T-helper 2 cell treated with Interferon-gamma antibody and Interleukin-4, amounts not matched to agents 100 ng/mL and 5 ng/mL, for 36 hours (primary cell): ENCODE results near the gene ETFDH. TPM values are rescaled to one million over a fixed set of nuclear protein-coding genes. Genes with fewer than 3 reads are reported as not detected.
"Not testable (repeated sequence)": the region's sequence is repeated elsewhere in the genome, so short reads cannot be mapped to it uniquely, and the experiment has no call there.

Experiments used
- intact Hi-C: fragments of 100-400 bp; cut with micrococcal nuclease; formaldehyde crosslinking; loops from one replicate; pipeline ENCODE4 v1.15.1; 2023
- total RNA-seq: library from RNA; stranded (reverse); gene quantifications from 2 replicates; pipeline ENCODE4 v1.2.3, GENCODE V29; 2022

Gene ETFDH
- total RNA-seq, 1 donor from 2014 or later = 22.8 TPM

DNA sequence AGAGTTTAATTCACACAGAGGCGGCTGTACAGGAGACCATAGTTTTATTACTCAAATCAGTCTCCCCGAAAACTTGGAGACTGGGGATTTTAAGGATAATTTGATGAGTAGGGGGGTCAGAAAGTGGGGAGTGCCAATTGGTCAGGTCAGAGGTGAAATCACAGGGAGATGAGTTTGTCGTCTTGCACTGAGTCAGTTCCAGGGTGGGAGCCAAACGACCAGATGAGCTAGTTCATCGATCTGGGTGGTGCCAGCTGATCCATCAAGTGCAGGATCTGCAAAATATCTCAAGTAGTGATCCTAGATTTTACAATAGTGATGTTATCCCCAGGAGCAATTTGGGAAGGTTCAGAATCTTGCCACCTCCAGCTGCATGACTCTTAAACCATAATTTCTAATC lies 4.0 kb downstream of the ETFDH start:
- intact Hi-C loops = no loop called here

DNA sequence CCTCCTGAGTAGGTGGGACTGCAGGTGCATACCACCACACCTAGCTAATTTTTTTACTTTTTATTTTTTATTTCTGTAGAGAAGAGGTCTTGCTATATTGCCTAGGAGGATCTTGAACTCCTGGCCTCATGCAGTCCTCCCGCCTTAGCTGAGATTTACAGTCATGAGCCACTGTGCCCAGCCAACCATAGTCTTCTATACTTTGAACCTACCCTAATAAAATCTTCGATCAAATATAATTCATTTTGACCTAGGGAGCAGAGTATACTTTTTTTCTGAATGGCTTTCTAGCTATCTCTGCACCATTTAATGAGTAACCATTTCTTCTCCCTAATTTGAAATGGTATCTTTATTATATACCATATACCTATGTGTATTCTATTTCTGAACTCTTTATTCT lies 6.7 kb downstream of the ETFDH start:
- intact Hi-C loops = no loop called here

DNA sequence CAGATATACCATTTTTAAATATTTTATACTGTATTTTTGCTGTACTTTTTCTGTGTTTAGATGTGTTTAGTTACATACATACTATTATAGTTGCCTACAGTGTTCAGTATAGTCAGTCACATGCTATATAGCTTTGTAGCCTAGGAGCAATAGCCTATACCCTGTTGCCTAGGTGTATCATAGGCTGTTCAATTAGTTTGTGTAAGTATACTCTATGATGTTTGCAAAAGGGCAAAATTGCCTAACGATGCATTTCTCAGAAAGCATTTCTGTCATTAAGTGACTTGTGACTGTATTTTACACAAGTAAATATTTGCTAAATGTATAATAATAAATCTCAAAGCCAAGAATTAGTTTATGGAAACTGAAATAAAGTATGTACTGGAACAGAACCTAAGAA lies 9.5 kb downstream of the ETFDH start:
- intact Hi-C loops = no loop called here

DNA sequence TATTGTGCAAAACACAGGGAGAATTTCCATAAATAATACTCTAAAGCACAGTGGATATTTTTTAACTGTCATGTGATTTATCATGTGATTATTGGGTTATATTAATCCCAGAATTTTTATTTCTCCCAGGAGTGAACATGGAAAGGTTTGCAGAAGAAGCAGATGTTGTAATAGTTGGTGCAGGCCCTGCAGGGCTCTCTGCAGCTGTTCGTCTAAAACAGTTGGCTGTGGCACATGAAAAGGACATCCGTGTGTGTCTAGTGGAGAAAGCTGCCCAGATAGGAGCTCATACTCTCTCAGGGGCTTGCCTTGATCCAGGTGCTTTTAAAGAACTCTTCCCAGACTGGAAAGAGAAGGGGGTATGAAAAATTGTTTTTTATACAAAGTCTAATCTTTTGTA lies 10.0 kb downstream of the ETFDH start:
- intact Hi-C loops = no loop called here

DNA sequence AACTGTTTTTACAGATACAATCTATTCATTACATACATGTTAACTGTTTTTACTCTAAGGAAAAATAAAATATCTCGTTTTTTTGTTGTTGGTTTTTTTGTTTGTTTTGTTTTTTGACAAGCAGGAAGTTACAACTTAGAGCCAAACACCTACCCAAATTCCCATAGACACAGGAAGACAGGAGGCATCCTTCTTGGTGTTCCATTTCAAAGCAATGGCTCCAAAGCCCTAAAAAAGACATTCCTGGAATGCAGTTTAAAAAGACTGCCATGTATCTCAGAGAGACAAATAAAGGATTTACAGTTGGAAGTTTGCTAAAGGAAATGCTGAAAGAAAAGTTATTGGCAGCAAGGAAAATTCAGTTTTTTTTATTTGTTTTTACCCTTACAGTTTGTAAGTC lies 16.7 kb downstream of the ETFDH start:
- intact Hi-C loops = no loop called here

DNA sequence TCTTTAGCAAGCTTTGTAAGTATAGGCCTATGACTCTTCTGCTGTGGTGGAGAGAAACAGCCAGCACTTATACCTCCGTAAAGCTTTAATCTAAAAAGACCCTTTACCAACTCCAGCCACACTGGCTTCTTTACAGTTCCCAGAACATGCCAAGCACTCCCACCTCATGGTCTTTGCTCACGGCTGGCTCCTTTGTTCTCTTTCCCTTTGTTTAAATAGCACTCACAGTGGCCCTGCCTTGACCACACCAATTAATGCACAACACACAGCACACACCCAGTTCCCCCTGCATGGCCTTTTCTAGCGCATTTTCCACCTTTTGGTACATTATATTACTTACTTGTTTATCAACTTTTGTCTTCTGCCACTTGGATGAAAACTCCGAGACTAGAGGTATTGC lies 32.2 kb downstream of the ETFDH start:
- intact Hi-C loops = no loop called here

GRCh38 chr4:158710814-158711213 lies 38.7 kb downstream of the ETFDH start:
- intact Hi-C loops = no loop called here

DNA sequence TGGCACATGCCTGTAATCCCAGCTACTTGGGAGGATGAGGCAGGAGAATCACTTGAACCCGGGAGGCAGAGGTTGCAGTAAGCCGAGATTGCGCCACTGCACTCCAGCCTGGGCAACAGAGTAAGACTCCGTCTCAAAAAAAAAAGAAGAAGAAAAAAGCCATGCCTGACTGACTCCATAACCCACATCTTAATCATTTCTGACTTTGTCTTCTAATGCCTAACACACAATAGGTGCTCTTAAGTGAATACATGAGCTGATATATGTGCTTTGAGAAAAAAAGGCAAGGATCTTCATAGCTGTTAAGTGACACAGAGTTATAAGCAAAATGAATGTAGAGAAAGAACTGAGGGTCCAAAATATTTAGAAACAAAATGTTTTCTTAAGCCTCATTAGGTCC lies 40.5 kb downstream of the ETFDH start:
- intact Hi-C loops = not testable (repeated sequence)

DNA sequence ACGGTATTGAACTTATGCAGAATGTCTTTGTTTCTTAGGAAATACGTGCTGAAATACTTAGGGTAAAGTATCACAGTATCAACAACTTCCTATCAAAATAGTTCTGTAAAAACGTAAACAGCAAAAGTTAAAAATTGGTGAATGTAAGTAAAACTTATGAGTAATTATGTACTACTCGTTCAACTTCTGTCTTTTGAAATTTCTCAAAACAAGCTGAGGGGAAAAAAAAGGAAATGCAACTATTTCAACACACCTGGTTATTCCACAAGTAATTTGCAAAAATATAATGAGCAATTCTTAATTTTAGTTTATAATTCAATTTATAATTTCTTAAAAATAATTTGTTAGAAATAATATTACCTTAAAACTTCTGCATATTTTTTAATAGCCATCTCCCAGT lies 42.8 kb downstream of the ETFDH start:
- intact Hi-C loops = no loop called here

- intact Hi-C loops = no loop called here
These were observed 43.7 kb downstream of the ETFDH start for GRCh38 chr4:158715802-158716201.

- intact Hi-C loops = loop anchor here (2.0 to 10.0 kb wide), 2 partner anchors 381 to 723 kb away; partner anchors contain the start of gene RAPGEF2
These were observed 49.6 kb downstream of the ETFDH start for GRCh38 chr4:158721680-158722079.

GRCh38 chr4:158722291-158722916 lies 50.3 kb downstream of the ETFDH start:
- intact Hi-C loops = loop anchor here (2.0 to 10.0 kb wide), 2 partner anchors 380 to 722 kb away; partner anchors contain the start of gene RAPGEF2

DNA sequence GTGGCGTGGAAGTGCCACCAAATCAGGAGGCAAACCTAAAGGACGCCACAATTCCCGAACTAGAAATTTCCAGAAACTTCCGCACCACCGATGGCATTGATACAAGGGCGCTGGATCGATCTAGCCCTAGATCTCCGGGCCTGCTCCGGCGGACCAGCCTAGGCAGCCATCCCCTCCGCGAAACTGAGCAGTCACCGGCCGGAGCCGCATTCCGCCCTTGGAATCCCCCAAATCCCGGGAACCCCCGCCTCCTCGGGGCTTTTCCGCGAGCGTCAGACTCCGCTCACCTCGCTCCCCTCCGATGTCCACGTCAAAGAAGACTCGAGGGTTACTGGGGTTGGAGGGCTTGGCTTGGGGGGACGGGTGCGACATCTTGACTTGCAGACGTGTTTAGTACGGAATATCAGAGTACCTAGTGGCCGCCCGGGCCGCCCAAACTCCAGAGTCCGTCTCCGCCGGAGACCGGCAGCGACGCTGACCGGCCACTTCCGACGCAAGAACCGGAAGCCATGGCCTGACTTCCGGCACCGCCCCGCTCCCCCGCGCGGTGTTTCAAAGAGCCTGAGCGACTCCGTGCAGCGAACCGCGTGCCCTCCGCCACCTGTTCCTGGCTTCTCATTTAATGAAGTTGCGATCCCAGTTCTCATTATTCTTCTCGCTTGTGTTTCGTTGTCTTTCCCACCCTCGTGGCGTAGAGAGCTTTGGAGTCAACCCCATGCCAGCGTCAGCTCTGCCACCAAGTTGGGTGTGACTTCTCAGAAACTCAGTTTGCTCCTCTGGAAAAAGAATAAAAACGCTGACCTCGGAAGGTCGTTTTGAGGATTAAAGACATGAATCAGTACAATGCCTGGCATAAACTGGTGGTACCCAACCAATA lies 51.1 kb downstream of the ETFDH start, which contains the start of gene PPID:
Gene PPID (minus strand): TSS at position 480 of the 877 bp plus-strand sequence. CDS start 108 bp downstream, at position 372.
- intact Hi-C loops = loop anchor here (1.0 to 10.0 kb wide), 4 partner anchors 45 to 722 kb away; partner anchors contain the start of genes ETFDH and RAPGEF2

DNA sequence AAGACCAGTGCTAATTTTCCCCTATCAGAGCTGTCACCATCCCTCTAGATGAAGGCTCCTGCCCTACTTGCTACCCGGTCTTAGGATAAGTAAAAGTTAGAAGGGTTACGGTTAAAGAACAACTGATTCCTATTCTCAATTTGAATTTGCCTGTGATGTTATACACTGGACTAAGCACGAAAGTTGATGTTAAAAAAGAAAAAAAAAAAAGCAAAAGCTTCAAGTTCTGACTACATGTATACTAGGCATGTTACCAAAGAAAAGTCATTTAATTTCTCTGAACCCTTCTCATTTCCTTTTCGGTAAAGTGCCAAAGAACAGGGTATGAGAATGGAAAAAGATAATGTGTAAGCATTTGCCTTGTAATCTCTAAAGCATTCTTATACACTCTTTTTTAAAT lies 52.5 kb downstream of the ETFDH start:
- intact Hi-C loops = loop anchor here (10.0 kb wide), 1 partner anchor 720 kb away; no protein-coding TSS in a partner anchor

GRCh38 chr4:158726633-158727032 lies 54.5 kb downstream of the ETFDH start:
- intact Hi-C loops = loop anchor here (10.0 kb wide), 1 partner anchor 718 kb away; no protein-coding TSS in a partner anchor

DNA sequence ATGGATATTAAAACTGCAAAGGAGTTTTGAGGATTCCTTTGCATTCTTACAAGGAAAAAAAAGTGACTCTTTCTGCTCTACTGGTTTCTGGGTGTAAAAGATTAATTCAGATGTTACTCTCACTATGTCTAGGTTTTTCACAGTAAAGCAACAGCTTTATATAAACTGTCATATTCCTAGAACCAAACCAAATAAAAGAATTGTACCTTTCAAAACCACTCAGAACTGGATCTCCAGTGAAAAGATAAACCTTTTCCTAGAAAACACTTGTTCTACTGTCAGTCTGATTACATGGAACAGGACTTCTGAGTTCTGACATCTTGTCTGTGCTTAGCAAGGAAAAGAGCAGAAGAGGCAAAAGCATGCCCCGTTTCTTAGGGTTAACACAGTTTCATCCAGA lies 56.1 kb downstream of the ETFDH start:
- intact Hi-C loops = loop anchor here (10.0 kb wide), 1 partner anchor 717 kb away; no protein-coding TSS in a partner anchor

DNA sequence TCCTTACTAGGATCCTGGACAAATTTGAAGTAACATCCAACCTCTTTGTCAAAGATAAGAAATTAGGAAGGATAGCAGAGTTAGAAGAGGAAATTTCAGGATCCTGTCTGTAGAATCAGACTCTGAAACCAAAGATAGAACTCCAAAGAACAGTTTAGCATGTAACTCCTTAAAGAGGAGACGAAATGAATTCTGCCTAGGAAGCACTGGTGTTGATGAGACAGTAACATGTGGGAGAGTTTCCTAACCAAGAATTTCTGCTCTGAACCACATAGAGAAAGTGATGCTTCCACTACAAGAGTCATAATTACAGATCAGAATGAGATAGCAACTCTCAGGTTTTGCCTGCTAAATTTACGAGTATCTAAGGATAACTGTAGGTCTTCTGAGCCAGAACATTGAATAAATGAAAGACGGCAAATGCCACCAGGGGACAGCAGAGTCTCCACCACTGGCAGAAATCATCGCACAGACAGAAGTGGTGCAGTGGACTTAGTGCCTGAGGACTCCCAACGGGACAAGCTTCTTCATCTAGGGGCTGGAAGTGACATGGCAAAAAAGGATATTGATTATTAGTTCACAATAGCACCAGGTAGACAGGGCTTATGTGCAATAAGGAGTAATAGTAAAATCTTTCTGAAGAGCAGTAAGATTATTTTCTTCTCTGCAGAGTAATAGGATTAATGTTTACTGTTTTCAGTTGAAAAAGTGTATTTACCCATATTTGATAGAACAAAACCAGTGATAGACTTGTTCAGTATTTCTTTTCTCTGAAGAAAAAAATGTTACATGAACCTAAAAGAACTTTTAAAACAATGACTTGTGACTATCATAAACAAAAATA lies 57.8 kb downstream of the ETFDH start:
- intact Hi-C loops = loop anchor here (1.0 to 10.0 kb wide), 5 partner anchors 41 to 715 kb away; no protein-coding TSS in a partner anchor

- intact Hi-C loops = no loop called here
These were observed 66.8 kb downstream of the ETFDH start for GRCh38 chr4:158738866-158739265.

- intact Hi-C loops = no loop called here
These were observed 67.5 kb downstream of the ETFDH start for GRCh38 chr4:158739600-158739999.

DNA sequence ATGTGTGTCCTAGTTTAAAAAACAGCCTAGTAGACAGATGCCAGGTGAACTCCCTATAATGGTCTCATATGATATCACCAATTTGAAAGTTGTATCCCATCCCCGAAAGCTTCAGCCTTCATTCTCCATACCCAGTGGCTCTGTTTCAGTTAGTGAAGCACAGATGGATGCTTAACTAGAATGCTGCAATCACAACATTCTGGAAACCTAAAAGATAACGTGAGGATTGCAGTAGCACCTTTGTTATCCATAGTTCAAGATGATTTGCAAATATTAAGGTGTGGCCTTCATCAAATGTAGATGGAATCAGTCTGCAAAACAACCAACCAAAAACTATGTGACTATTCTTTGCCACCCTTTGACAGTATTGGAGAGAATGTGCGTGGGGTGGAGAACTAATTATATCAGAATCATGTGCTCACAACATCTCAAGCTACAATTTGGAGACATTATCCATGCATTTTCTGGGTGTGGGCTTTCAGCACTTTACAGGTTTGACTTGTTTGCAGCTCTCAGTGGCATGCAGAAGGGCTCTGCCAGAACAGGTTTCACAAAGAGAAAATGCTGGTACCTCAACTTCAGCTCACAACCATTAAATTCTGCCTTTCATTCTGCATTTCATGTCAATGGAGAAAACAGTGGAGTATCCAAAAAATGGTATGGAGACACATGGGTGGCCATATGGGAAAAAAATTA lies 69.4 kb downstream of the ETFDH start:
- intact Hi-C loops = no loop called here

- intact Hi-C loops = not testable (repeated sequence)
These were observed 74.4 kb downstream of the ETFDH start for GRCh38 chr4:158746537-158746936.
